HG02870 (cell line): Measurements from ENCODE around the gene RFXANK.
"Not testable (repeated sequence)": the region's sequence is repeated elsewhere in the genome, so short reads cannot be mapped to it uniquely, and the experiment has no call there.

Source experiments
- ATAC-seq: cut with Tn5 transposase; IDR thresholded peaks from one replicate; pipeline ENCODE4 v1.9.1; 2021; ENCODE audit warnings: mild to moderate bottlenecking, moderate library complexity; ENCODE audit not compliant: unreplicated experiment

Gene RFXANK, protein sequence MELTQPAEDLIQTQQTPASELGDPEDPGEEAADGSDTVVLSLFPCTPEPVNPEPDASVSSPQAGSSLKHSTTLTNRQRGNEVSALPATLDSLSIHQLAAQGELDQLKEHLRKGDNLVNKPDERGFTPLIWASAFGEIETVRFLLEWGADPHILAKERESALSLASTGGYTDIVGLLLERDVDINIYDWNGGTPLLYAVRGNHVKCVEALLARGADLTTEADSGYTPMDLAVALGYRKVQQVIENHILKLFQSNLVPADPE

DNA sequence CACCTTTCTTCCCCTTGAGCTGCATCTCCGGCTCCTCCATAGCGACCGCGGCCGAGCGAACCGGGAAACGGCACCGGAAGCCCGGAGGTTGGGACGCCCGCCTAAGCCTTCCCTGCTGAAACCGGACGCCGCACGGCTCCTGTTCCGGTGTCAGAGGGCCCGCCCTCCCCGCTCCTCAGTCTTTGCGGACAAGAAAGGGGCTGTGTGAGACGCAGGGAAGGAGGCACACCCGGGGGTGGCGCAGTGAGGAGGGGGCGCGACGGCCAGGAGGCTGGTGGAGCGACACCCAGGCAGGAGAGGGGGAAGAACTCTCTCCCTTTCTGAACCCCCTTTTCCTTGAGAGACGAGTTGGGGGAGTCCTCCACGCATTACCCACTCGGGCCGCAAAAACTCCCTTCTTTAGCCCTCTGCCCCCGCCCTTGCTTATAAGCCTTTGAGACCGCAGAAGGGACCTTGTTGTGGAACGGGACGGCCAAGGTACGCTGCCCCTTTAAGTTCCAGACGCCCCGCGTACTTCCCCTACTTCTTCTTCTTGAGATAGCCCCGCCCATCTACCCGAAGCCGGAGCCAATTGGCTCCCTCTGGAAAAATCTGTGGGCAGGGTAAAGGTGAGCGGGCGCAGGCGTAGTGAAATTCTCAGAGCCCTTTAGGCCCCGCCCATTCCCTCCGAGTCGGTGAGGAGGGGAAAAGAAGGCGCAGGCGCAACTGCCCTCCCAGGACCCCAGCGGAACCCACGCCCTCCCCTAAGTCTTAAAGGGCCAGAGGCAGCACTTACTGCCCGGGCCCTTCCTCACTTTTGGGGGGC lies at the start of gene RFXANK, which contains the start of gene BORCS8:
TSS of gene RFXANK (plus strand) at position 181 of the 805 bp plus-strand sequence. CDS start 1,689 bp downstream, outside the sequence.
TSS of gene BORCS8 (minus strand) at position 75 of the 805 bp plus-strand sequence. CDS start at position 40, 35 bp downstream.
- peak; percentile 81 for ATAC-seq

DNA sequence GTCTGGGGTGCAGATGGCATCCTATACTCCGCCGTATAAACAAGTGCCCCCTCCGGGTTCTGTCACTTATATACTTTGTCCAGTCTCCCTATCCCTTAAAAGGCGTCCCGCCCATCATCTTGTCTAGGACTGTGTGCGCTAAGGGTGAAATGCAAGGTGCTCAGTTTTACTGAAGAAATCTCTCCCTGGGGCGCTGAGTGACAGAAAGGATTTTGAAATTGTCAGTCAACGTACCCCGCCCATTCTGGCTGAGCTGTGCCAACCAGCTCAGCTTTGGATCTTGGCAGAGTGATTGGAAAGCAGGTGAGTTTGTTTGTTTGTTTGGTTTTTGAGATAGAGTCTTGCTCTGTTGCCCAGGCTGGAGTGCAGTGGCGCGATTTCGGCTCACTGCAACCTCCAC lies 49.7 kb upstream of the RFXANK start:
- no peak for ATAC-seq

DNA sequence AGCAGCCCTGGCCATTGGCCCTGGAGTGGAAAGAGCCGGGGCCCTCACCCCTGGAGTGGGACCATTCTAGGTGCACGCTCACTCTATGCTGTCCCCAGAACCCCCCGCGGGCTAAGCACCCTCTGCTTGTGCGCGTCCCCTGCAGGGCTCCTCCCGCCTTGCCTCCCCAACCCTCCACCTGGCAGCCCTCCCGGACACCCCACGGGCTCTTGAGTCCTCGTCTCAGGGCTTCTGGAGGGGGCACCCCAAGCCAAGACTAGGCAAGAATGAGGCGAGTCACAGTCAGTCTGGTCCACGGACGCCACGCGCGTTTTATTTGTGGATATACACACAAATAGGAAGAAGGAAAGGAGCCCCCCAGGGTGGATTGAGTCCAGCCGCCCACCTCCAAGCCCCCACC lies 46.8 kb upstream of the RFXANK start:
- ATAC-seq, result no peak

DNA sequence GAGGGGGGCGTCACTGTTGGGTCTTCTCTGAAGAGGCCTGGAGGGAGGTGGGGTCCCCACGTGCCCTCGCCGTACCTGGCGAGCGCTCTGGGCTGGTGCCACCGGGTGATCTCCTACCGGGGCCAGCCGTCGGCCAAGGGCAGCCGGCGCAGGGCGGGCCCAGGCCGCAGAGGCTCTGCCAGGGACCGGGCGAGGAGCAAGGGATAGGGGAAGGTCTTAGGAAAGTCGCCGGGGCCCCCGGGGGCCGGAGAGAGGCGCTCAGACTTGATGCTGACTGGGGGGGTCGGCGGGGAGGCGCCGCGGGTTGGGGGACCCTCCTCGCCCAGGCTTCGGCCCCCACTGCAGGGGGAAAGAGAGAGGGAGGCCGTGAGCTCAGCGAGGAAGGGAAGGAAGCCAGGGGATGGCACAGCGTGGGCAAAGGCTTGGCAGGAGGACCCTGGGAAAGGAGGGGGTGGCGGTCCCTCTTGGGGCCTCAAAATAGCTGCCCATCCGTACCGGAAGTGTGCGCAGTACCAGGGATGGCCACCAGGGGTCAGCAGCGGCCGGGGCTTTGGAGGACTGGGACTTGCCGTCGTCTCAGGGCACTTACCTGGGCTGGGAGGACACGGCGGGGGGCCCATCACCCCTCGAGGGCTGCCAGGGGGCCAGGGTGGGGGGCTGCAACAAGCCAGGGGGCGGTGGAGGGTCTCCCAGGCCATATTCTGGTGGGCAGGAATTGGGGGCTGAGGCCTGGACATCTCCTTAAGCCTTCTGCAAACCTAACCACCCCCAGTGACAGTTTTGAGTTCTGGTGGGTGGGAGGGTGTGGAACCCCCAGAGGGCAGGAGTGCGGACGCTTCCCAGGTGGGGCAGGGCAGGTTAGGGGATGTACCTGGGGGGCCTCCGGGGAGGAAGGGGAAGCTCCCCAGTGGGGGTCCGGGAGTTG lies 46.1 kb upstream of the RFXANK start:
- no peak for ATAC-seq

DNA sequence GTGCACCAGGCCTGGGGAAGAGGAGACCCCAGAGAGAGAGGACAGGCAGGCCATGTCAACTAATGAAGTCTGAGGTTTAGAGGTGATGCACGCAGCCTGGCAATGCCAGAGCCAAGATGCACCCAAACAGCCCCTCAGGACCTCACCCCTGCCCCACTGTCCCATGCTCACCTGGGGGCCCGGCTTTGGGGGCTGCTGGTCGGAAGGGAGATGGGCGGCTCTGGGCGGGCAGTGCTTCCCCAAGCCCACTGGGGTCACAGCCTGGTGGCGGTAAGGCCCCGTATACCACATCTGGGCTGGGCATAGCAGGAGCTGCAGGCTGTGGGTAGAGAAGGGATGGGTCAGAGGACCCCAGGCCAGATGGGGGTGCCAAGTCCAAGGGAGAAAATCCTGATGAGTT lies 45.2 kb upstream of the RFXANK start:
- ATAC-seq, result no peak

DNA sequence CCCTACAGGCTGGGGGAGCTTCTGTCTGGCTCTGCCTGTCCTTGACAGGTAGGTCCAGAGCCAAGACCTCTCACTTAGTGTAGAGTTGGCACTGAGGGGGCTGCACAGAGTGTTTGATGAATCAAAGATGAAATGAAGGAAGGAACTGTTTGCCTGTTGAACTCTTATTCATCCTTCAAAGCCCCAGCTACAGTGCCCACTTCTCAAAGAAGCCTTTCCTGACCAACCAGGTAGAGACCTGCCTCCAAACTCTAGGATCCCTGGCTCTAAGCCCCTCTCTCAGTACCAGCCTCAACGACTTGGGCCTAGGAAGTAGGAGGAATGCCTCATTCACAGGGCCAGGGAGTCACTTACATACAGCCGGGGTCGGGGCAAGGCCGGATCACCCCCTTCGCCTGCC lies 44.7 kb upstream of the RFXANK start:
- ATAC-seq, result no peak

DNA sequence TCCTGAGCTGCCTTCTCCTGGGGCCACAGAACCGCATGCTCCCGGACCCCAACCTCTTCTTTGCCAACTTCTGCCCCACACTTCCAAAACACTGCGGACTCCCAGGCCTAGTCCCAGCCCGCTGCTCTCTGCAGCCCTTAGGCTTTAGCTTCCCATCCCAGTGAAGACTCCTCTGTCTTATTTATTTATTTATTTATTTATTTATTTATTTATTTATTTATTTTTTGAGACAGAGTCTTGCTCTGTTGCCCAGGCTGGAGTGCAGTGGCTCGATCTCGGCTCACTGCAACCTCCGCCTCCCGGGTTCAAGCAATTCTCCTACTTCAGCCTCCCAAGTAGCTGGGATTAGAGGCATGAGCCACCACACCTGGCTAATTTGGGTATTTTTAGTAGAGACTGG lies 43.6 kb upstream of the RFXANK start:
- not testable (repeated sequence) for ATAC-seq

DNA sequence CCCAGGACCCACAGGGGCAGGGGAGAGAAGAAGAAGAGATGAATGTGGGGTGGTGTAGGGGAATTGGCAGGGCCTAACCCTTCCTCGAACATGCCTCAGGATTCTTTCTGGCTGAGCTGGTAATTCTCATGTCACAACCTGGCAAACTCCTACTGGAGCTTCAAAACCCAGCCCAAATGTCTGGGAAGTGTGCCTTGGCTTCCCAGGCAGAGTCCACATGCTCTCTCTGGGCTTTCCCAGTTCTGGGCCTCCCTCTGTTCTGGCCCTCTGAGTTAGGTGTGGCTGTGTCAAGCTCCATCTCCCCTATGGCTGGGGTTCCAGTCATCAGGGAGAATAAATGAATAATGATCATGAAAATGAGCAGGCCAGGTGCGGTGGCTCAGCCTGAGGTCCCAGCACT lies 42.6 kb upstream of the RFXANK start:
- ATAC-seq, result no peak

DNA sequence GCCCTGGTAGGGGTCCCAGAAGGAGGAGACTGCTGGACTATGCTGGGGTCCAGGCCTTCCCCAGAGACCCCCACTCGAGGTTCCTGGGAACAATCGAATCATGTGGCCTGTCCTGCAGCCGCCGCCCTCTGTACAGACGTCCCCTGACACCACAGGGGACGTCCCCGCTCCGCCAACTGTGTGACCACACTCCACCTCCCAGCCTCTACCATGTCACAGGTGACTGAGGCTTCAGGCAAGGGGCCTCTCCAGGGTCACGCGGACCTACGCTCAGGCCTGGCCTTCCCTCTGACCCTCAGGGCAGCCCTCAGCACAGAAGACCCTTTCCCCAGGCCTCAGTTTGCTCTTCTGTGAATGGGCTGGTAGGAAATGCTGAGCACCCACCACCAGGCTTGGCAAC lies 40.6 kb upstream of the RFXANK start:
- peak; percentile 62 for ATAC-seq

DNA sequence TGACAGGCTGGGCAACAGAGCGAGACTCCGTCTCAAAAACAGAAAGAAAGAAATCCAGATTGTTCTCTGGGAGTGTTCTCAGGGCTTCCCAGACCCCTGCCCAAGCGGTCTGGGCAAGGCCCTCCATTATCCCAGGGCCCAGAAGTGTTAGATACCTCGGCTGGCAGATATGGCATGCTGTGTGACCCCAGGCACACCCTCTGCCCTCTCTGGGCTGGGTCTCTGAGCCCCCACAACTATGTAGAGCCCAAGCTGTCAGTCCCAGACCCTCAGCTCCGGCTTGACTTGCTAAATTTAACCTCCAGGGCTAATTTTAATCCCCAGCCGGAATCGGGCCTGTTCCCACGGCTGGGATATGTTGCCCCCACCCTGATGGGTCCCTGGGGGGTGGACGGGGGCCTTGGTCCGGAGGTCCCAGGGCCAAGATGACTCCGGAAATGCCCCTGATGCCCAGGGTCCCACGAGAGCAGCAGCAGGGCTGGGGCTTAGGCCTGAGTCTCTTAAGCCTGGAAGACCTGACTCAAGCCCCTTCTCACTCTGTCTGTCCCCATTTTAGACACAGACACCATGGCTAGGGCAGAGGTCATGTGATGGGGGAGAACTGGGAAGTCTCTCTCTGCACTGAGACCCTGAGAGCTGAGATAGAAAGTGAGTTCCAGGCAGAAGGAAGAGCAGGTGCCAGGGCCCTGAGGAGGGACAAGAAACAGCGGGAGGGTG lies 39.2 kb upstream of the RFXANK start:
- no peak for ATAC-seq

DNA sequence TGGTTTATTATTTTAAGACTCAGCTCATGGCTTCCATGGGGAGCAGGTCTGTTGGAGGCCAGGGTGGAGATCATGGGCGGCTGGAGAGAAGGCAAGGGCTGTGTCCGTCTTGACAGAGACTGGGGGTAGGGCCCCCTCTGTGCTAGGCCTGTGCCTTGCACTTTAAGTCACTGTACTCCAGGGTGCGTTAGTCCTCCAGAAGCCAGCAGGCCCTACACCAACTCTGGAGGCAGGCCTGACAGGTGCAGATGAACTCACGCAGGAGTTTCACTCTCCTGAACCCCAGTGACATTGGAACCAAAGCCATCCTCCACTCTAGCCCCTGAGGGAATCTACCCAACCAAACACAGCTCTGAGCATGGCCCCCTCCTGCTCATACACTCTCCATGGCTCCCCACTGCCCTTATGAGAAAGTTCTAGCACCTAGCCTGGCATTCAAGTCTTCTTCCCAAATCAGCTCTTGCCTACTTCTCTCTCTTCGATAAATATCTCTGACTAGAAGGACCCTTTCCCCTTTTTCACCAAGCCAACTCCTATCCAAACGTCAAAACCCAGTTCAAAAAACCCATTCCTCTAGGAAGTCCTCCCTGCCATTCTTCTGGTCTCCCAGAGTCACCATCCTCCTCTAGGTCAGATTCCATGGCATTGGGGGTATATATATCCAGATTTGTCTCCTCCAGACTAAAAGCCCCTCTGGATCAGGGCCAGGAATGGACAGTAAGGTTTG lies 37.1 kb upstream of the RFXANK start:
- no peak for ATAC-seq

DNA sequence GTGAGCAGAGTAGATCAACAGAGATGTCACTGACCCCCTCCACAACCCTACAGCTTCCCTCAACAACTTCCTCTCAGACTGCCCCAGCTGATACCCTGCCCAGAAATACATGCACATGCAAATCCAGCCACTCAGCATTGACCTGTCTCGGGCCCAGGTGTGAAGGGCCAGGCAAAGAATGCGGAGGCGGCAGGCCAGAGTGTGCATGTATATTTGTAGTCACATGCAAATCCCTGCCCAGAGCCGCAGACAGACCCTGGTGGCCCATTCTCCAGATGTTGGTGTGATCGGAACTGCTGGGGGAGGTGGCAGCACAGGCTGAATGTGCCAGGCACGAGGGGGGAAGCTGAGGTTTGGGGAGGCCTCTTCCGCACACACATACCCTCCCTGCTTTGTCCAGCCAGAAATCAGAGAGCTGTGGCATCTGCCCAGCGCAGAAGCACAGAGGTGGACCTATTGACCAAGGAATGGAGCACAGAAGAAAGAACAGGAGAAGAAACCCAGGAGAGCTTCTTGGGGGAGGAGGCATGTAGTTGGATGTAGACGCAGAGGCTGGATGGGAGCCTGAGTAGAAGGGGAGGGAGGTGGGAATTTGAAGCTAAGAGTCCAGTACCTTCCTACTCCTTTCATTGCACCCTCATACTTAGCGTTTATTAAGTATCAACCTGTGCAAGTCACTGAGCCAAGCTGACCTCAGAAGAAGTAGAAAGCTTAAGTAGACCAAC lies 36.4 kb upstream of the RFXANK start:
- ATAC-seq, result peak; percentile 66

DNA sequence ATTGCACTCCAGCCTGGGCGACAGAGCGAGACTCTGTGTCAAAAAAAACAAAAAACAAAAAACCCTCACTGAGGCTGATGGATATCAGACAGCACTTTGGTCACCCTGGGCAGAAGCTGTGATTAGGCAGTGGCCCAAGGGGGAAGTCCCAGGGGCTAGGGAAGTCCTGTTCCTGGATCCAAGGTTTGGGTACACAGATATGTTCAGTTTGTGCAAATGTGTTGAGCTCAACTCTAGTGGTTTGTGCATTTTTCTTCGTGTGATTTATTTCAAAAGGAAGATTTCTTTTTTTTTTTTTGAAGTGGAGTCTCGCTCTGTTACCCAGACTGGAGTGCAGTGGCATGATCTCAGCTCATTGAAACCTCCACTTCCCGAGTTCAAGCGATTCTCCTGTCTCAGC lies 34.2 kb upstream of the RFXANK start:
- no peak for ATAC-seq

DNA sequence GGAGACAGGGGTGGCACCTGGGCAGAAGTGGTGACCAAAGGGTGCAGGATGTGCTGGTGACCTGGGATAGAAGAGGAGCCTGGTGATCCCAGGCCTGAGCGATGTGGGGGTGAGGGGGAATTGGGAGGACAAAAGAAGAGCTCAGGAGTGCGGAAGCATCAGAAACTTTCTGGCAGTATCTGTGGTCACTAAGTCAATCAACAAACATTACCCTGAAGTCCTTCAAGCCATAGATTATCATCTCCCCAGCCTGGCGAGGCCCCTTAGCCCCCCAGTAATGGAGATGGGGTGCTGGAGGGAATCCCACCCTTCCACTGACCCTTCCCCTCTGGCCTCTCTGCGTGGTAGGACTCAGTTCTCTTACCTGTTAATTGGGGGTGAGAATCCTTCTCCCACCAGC lies 32.5 kb upstream of the RFXANK start:
- no peak for ATAC-seq

DNA sequence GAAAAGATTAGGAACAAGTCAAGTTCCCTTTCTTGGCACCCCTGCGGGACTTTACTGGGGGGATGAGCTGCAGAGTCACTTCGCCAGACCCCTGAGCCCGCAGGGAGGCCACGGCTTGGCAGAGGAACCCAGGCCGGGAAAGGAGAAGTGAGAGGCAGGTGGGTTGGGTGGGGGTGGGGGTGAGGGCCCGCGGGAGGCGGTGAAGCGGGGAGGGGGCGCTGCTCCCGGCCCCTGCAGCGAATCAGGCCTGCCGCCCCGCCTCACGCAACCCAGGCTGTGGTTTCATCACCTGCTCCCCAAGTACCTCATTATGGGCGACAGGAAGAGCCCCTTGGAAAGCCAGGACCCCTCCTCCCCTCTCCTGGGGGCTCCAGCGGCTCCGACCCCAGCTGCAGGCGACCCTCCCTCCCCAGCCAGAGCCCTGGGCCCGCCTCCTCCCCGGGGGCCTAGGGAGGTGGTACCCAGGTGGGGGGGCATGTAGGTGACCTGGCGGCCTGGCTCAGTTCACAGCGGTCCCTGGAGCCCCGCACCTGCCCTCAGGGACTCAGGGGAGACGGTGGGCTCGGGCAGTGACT lies 31.5 kb upstream of the RFXANK start:
- no peak for ATAC-seq

DNA sequence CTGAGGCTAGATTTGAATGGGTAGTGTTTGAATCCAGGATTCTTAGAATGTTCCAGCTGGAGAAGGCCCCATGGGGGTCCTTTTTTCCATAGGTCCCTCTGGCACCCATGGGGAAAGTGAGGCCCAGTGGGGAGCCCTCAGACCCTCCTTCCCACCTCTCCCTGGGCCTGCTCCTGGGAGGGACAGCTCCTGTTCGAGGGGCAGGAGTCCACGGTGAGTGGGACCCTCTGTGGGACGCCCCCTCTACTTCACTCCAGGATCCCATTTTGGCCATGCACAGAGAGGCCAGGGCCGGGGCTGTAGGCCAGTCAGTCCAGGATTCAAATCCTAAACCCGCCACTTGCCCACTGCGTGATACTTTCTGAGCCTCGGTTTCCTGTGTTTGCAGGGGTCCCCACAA lies 29.6 kb upstream of the RFXANK start:
- ATAC-seq, result no peak

DNA sequence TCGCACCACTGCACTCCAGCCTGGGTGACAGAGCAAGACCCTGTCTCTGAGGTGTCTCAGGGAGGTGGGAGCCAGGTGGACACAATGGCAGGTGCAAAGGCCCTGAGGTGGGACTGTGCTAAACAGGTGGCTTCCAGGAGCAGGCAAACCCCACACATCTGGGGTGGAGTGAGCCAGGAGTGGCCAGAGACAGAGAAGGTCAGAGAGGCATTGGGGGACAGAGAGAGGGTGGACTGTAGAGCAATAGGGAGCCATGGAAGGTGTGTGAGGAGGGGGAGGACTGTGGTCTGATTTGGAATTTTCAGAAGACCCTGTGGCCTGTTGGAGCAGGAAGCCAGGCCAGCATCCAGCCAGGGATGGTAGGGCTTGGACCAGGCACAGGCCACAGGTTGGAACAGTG lies 26.7 kb upstream of the RFXANK start:
- ATAC-seq, result no peak

DNA sequence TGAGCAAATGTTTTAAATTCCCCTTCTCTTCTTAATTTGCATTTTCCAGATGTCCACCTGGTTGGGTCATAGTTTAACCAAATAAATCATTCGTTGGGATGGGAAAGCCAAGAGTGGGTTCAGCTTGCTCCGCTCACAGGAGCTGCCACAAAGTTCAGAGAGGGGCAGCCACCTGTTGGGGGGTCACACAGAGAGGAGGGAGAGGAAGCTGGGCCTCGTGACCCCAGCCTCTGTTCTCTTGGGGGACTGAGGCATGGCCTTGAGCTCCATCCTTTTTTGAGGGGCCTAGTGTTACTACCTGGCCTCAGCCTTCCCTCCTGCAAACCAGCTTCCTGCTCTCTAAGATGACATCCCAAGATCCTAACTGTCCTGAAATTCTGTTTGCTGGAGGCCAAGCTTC lies 24.4 kb upstream of the RFXANK start:
- ATAC-seq, result no peak
